GM21529 (cell line): ENCODE results near the gene PLCB2.

Experiments
- ATAC-seq: cut with Tn5 transposase; IDR thresholded peaks from one replicate; pipeline ENCODE4 v1.9.1; 2021; ENCODE audit not compliant: unreplicated experiment

Gene PLCB2

GRCh38 chr15:40286794-40287193 lies 20.9 kb downstream of the PLCB2 start:
- no peak for ATAC-seq

DNA sequence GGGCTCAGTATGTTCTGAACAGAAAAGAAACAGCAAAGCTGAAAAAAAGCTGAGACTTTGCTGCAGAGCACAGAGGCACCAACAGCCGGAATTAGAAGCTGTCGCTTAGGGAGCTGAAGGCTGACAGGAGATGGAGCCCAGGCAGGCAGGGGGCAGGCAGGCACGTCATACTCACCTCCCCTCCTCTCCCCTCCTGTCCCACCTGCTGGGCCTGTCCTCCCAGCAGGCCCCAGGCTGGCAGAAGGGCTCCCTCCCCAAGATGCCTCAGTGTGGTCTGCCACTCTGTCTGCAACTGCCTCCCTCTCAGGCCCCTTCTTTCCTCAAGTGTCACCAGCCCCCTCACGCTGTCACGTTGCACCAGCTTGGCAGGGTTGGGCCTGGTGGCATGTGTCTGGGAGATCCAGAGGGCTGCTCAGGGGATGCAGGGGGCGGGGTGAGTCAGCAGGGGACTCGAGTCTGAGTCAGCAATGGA lies 21.6 kb downstream of the PLCB2 start:
- ATAC-seq: no peak

DNA sequence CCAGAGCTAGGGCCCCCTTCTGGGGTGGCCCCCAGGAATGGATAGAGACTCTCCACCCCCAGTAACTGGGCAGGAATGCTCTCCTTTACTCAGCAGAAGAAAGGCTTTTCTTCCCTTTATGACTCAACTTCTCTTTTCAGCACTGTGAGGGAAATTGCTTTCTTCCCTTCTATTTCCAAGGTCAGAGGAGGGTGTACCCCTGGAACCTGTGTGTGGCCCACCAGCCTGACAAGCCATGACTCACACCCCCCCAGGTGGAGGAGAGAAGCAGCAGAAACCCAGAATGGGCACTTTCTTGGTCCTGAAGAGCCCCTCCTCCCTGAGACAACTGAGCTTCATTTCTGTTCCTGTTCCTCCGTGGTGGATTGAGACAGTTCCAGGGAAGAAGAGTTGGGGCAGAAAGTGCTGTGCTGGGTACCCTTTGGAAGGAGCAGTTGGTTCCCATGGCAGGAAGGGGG lies 22.2 kb downstream of the PLCB2 start:
- ATAC-seq: no peak

GRCh38 chr15:40285151-40285550 lies 22.6 kb downstream of the PLCB2 start:
- ATAC-seq: no peak

GRCh38 chr15:40283615-40284300 lies 24.0 kb downstream of the PLCB2 start:
- no peak for ATAC-seq

DNA sequence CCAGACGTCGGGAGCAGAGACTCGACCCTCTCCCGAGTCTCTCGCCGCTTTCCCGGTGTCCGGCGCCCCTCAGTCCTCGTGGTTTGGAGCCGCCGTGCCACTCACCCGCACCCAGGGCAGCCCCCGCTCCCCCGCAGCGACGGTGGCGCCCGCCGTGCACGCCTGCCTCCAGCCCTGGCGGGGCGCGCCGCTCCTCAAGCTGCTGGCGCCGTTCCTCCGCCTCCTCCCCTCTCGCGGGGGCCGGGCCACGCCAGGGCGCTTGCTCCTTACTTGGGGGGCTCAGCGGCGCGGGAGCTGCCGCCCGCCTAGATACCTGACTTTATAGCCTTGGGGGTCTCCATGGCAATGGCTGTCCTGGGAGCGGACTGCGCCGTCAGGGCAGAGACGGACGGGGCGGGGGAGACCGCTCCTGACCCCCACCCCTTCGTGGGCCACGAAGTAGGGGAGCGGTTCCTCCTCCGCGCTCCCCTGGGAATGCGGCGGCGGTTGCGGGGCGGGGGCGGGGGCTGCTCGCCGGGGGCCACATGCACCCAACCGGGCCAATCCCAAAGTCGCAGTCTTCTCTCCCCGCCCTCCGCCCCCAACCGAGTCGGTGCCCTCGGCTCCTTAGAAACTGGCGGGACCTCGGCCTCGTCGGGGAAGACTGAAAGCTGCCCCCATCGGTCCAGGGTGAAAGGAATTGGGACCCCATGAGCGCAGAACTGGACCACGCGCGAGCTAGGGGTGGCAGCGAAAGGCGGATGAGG lies 24.7 kb downstream of the PLCB2 start, which contains the start of gene ANKRD63:
TSS of gene ANKRD63 (minus strand) at position 196 of the 746 bp plus-strand sequence. CDS start 478 bp downstream, outside the sequence.
- peak; percentile 27 for ATAC-seq

GRCh38 chr15:40282147-40282868 lies 25.4 kb downstream of the PLCB2 start:
- ATAC-seq: peak; percentile 54

DNA sequence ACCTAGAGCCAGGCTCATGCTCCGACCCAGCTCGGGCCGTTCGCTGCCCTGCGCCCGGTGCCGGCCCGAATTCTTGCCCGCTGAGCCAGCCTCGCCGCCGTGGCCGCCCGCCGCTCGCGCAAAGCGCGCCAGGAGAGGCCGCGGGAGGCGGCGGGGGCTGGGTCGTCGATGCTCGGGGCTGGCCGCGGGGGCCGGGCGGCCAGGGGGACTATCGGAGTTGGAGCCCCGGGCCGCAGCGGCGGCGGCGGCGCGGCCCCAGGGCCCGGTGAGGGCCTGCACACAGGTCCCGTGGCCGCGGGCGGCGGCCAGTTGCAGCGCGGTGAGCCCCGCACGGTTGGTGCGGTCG lies 26.0 kb downstream of the PLCB2 start:
- ATAC-seq: no peak

- ATAC-seq: no peak
These were observed 26.5 kb downstream of the PLCB2 start for GRCh38 chr15:40281057-40281800.

GRCh38 chr15:40280260-40281056 lies 27.3 kb downstream of the PLCB2 start:
- no peak for ATAC-seq

- ATAC-seq: no peak
These were observed 28.1 kb downstream of the PLCB2 start for GRCh38 chr15:40279437-40280141.

GRCh38 chr15:40278026-40278425 lies 29.7 kb downstream of the PLCB2 start:
- ATAC-seq: no peak

GRCh38 chr15:40277471-40277870 lies 30.3 kb downstream of the PLCB2 start:
- no peak for ATAC-seq

DNA sequence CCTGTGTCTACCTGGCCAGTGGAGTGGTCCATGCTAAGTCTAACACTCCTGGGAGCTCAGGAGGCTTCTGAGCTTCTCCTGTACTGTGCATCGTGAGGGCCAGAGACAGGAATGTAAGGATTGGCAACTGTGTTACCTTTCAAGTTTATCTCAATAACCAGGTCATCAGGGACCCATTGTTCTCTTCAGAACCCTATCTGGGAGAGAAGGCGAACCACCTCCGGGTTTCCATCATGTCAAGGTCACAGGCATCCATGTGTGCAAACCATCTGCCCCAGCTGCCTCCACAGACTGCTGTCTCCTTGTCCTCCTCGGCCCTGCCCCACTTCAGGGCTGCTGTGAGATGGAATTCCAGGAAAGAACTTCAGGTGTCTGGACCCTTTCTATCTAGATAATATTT lies 30.8 kb downstream of the PLCB2 start:
- no peak for ATAC-seq

- no peak for ATAC-seq
These were observed 31.8 kb downstream of the PLCB2 start for GRCh38 chr15:40275954-40276353.

GRCh38 chr15:40275523-40275922 lies 32.2 kb downstream of the PLCB2 start:
- ATAC-seq: no peak

GRCh38 chr15:40274350-40275274 lies 33.1 kb downstream of the PLCB2 start:
- ATAC-seq: no peak

DNA sequence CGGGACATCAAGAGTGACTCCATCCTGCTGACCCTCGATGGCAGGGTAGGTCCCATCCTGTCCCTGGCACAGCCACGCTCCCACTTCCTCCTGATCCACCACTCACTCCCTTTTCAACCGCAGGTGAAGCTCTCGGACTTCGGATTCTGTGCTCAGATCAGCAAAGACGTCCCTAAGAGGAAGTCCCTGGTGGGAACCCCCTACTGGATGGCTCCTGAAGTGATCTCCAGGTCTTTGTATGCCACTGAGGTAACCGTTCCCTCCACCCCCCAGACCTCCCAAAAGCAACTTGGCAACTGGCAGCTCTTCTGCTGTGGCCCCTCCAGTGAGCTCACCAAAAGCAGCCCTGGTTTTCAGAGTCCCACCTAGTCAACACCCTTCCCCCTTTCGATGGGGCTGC lies 34.3 kb downstream of the PLCB2 start:
- ATAC-seq: no peak
